ENCODE results near the gene SLN.

The SLN gene

GRCh38 chr11:107741044-107741823, 29.4 kb upstream of the SLN start:
- Histone ChIP-seq H3K4me3 (ENCODE audit: low read depth in 1 of 2, low read length in 1 of 2) (no peak overlapping the region), H3K36me3 (no peaks in the 10 kb centered on the region), H3K27me3 (peaks cover 23% of the 10 kb centered on the region), H3K27ac (no peak overlapping the region), H3K9me3 (no peaks in the 10 kb centered on the region), H3K4me1 (ENCODE audit: control insufficient read depth in 1 of 2, insufficient read depth in 1 of 2, low read depth in 1 of 2, low read length in 1 of 2) (no peaks in the 10 kb centered on the region)
- no peak for TF ChIP-seq CTCF (IDR thresholded peaks at IDR 0.05)

- H3K4me3 ChIP-seq (ENCODE audit: low read depth in 1 of 2, low read length in 1 of 2): no peak overlapping the region
- no peaks in the 10 kb centered on the region for H3K36me3 ChIP-seq
- peaks cover 17% of the 10 kb centered on the region for H3K27me3 ChIP-seq
- no peaks in the 10 kb centered on the region for H3K9me3 ChIP-seq
- H3K4me1 ChIP-seq (ENCODE audit: control insufficient read depth in 1 of 2, insufficient read depth in 1 of 2, low read depth in 1 of 2, low read length in 1 of 2): no peaks in the 10 kb centered on the region
- TF ChIP-seq CTCF (IDR thresholded peaks at IDR 0.05): no peak
- no peak overlapping the region for H3K27ac ChIP-seq
Observed at GRCh38 chr11:107740271-107740670, 28.4 kb upstream of the SLN start.

GRCh38 chr11:107736546-107736945, 24.7 kb upstream of the SLN start:
- H3K4me1 ChIP-seq (ENCODE audit: control insufficient read depth in 1 of 2, insufficient read depth in 1 of 2, low read depth in 1 of 2, low read length in 1 of 2): no peaks in the 10 kb centered on the region
- H3K36me3 ChIP-seq: no peaks in the 10 kb centered on the region
- H3K9me3 ChIP-seq: no peaks in the 10 kb centered on the region
- H3K4me3 ChIP-seq (ENCODE audit: low read depth in 1 of 2, low read length in 1 of 2): no peak overlapping the region
- no peak for TF ChIP-seq CTCF (IDR thresholded peaks at IDR 0.05)
- no peak overlapping the region for H3K27ac ChIP-seq
- H3K27me3 ChIP-seq: peaks cover 16% of the 10 kb centered on the region

- Histone ChIP-seq H3K27ac (no peak overlapping the region), H3K36me3 (no peaks in the 10 kb centered on the region), H3K4me3 (ENCODE audit: low read depth in 1 of 2, low read length in 1 of 2) (no peak overlapping the region), H3K4me1 (ENCODE audit: control insufficient read depth in 1 of 2, insufficient read depth in 1 of 2, low read depth in 1 of 2, low read length in 1 of 2) (no peaks in the 10 kb centered on the region), H3K27me3 (peaks cover 33% of the 10 kb centered on the region), H3K9me3 (no peaks in the 10 kb centered on the region)
- TF ChIP-seq CTCF (IDR thresholded peaks at IDR 0.05): no peak
Observed at GRCh38 chr11:107733518-107733917, 21.7 kb upstream of the SLN start.

GRCh38 chr11:107732689-107733051, 20.8 kb upstream of the SLN start:
- Histone ChIP-seq H3K4me1 (ENCODE audit: control insufficient read depth in 1 of 2, insufficient read depth in 1 of 2, low read depth in 1 of 2, low read length in 1 of 2) (no peaks in the 10 kb centered on the region), H3K36me3 (no peaks in the 10 kb centered on the region), H3K9me3 (no peaks in the 10 kb centered on the region), H3K27ac (no peak overlapping the region), H3K27me3 (peaks cover 35% of the 10 kb centered on the region), H3K4me3 (ENCODE audit: low read depth in 1 of 2, low read length in 1 of 2) (no peak overlapping the region)
- TF ChIP-seq CTCF (IDR thresholded peaks at IDR 0.05): no peak
